ENCODE measurements around the gene DEPDC5. TPM values are rescaled to one million over a fixed set of nuclear protein-coding genes. Genes with fewer than 3 reads are reported as not detected.
A peak's percentile ranks its signal among the peaks of the same experiment; 100 is the strongest.
"Not testable (repeated sequence)": the region's sequence is repeated elsewhere in the genome, so short reads cannot be mapped to it uniquely, and the experiment has no call there.

DEPDC5 gene
- total RNA-seq, 3 donors from 2014 or later, result 48.7 to 53.1 (median 49.5) TPM

DNA sequence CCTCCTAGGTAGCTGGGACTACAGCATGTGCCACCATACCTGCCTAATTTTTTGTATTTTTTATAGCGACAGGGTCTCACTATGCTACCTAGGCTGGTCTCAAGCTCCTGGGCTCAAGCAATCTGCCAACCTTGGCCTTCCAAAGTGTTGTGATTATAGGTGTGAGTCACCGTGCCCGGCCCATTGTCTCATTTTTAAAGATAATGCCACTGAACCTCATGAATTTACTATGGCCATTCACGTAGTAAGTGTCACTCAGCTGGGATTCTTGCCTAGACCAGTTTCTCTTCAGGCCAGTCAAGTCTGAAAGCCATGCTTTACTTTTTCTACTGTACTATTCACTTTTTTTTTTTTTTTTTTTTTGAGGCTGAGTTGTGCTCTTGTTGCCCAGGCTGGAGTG, 22.4 kb downstream of the DEPDC5 start:
- Histone ChIP-seq H3K36me3 (ENCODE audit: low read depth) (peaks cover 13% of the 10 kb centered on the region), H3K4me3 (no peak overlapping the region), H3K4me1 (ENCODE audit: low read depth) (no peaks in the 10 kb centered on the region), H3K9me3 (no peaks in the 10 kb centered on the region)
- DNase-seq, result no peak
- intact Hi-C loops (cut with DNase I, micrococcal nuclease), result no loop called here
- TF ChIP-seq, protein P1, sequence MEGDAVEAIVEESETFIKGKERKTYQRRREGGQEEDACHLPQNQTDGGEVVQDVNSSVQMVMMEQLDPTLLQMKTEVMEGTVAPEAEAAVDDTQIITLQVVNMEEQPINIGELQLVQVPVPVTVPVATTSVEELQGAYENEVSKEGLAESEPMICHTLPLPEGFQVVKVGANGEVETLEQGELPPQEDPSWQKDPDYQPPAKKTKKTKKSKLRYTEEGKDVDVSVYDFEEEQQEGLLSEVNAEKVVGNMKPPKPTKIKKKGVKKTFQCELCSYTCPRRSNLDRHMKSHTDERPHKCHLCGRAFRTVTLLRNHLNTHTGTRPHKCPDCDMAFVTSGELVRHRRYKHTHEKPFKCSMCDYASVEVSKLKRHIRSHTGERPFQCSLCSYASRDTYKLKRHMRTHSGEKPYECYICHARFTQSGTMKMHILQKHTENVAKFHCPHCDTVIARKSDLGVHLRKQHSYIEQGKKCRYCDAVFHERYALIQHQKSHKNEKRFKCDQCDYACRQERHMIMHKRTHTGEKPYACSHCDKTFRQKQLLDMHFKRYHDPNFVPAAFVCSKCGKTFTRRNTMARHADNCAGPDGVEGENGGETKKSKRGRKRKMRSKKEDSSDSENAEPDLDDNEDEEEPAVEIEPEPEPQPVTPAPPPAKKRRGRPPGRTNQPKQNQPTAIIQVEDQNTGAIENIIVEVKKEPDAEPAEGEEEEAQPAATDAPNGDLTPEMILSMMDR (IDR thresholded peaks at IDR 0.05), result no peak
- no peak for ATAC-seq

DNA sequence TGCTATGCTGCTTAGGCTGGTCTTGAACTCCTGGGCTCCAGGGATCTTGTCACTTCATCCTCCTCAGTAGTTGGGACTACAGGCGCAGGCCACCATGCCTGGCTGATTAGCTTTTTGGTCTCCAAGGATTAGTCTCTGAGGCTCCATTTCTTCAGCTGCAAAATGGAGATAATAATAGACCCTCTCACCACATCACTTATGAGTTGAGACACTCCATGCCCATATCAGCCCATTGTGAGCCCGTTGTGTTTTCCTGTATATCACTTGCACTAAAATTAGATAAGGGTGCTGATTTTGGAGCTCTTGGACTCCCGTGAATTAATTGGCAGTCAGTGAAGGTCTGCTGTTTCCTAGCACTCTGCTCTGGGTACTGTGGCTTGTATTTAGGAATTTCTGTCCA, 36.0 kb downstream of the DEPDC5 start:
- TF ChIP-seq, protein P1 (IDR thresholded peaks at IDR 0.05), result no peak
- Histone ChIP-seq H3K4me3 (no peak overlapping the region), H3K36me3 (ENCODE audit: low read depth) (no peaks in the 10 kb centered on the region), H3K9me3 (no peaks in the 10 kb centered on the region), H3K4me1 (ENCODE audit: low read depth) (no peaks in the 10 kb centered on the region)
- no peak for ATAC-seq
- DNase-seq, result no peak
- intact Hi-C loops (cut with DNase I, micrococcal nuclease), result no loop called here

DNA sequence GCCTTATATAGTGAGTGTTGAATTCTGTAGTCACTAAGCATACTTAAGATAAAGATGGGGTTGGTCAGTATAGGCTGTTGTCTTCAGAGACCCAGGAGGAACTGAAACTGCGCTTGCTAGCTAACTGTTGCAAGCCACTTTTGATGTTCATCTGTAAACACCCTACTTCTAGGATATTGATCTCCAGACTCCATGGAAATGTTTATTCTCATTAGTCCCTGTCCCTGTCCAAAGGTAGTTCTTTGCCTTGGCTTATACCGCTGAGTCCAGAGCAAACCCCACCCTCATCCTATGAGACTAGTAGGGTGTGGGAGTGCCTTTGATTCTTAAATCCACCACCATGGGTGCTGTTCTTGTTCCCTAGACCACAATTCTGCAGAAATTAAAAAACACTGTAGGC, 36.4 kb downstream of the DEPDC5 start:
- ATAC-seq (peak; percentile 36), DNase-seq (peak in 1 of 3 donors; percentile 6)
- Histone ChIP-seq H3K4me3 (no peak overlapping the region), H3K9me3 (no peaks in the 10 kb centered on the region), H3K4me1 (ENCODE audit: low read depth) (no peaks in the 10 kb centered on the region), H3K36me3 (ENCODE audit: low read depth) (no peaks in the 10 kb centered on the region)
- TF ChIP-seq, protein P1 (IDR thresholded peaks at IDR 0.05), result no peak
- intact Hi-C loops (cut with DNase I, micrococcal nuclease), result no loop called here

DNA sequence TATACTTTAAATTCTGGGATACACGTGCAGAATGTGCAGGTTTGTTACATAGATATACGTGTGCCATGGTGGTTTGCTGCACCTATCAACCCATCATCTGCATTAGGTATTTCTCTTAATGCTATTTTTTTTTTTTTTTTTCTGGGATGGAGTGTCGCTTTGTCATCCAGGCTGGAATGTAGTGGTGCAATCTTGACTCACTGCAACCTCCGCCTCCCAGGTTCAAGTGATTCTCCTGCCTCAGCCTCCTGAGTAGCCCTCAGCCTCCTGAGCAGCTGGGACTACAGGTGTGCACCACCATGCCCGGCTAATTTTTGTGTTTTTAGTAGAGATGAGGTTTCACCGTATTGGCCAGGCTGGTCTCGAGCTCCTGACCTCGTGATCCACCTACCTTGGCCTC, 45.5 kb downstream of the DEPDC5 start:
- H3K9me3 ChIP-seq; H3K36me3 ChIP-seq (ENCODE audit: low read depth); intact Hi-C loops (cut with DNase I, micrococcal nuclease); DNase-seq; H3K4me3 ChIP-seq; ATAC-seq; H3K4me1 ChIP-seq (ENCODE audit: low read depth): not testable (repeated sequence)

DNA sequence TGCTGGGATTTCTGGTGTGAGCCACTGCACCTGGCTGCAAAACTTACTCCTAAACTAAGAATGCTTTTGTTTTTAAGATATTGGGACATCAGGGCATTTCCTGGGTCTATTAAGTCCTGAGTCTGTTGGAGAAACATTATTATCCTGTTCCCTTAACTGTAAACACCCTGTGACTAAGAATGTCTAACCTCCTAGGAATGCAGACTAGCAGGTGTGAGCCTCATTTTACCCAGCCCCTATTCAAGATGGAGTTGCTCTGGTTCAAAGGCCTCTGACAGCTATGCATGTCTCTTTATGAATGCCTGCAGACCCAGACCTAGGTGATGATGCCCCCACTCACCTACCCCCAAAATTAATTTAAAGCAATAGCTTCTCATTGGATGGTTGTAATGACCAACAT, 46.2 kb downstream of the DEPDC5 start:
- no peak overlapping the region for H3K4me3 ChIP-seq
- no peak for ATAC-seq
- TF ChIP-seq, protein P1 (IDR thresholded peaks at IDR 0.05), result no peak
- intact Hi-C loops (cut with DNase I, micrococcal nuclease), result no loop called here
- H3K9me3 ChIP-seq, result no peaks in the 10 kb centered on the region
- H3K36me3 ChIP-seq (ENCODE audit: low read depth), result no peaks in the 10 kb centered on the region
- no peak for DNase-seq
- H3K4me1 ChIP-seq (ENCODE audit: low read depth), result no peaks in the 10 kb centered on the region

DNA sequence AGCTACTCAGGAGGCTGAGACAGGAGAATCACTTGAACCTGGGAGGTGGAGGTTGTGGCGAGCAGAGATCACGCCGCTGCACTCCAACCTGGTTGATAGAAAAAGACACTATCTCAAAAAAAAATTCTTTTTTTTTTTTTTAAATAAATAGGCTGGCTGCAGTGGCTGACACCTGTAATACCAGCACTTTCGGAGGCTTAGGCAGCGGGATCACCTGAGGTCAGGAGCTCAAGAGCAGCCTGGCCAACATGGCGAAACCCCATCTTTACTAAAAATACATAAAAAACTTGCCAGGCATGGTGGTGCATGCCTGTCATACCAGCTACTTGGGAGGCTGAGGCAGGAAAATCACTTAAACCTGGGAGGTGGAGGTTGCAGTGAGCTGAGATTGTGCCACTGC, 47.0 kb downstream of the DEPDC5 start:
- H3K36me3 ChIP-seq (ENCODE audit: low read depth); DNase-seq; H3K9me3 ChIP-seq; H3K4me1 ChIP-seq (ENCODE audit: low read depth); H3K4me3 ChIP-seq; intact Hi-C loops (cut with DNase I, micrococcal nuclease); ATAC-seq: not testable (repeated sequence)

DNA sequence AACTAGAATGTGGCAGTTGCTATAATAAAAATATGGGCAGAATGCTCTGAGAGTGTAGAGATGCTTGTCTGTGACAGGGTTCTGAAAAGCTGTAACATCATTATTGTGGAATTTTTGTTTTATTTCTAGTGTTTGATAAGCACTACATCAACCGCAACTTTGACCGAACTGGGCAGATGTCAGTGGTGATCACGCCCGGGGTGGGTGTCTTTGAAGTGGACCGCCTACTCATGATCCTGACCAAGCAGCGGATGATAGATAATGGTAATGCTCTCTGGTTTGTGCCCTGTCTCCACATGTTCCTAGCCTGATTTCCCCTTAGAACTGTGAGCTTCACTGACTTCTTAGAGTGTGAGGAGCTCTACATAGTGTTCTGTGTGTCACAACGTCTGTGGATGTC, 48.8 kb downstream of the DEPDC5 start:
- DNase-seq, result no peak
- TF ChIP-seq, protein P1 (IDR thresholded peaks at IDR 0.05), result no peak
- no peak for ATAC-seq
- Histone ChIP-seq H3K4me3 (no peak overlapping the region), H3K9me3 (no peaks in the 10 kb centered on the region), H3K36me3 (ENCODE audit: low read depth) (peaks cover 8% of the 10 kb centered on the region), H3K4me1 (ENCODE audit: low read depth) (no peaks in the 10 kb centered on the region)
- intact Hi-C loops (cut with DNase I, micrococcal nuclease), result no loop called here
